ENCODE results near the gene PTPRN2.
"Not testable (repeated sequence)": the region's sequence is repeated elsewhere in the genome, so short reads cannot be mapped to it uniquely, and the experiment has no call there.

The PTPRN2 gene

GRCh38 chr7:157493776-157494175 is 1093.8 kb downstream of the PTPRN2 start:
- TF ChIP-seq CTCF (IDR thresholded peaks at IDR 0.05; ENCODE audit: borderline replicate concordance, control extremely low read depth, extremely low read depth, insufficient read depth, missing control alignments): no peak
- DNase-seq (ENCODE audit: low spot score): no peak
- in situ Hi-C loops (cut with MboI; ENCODE audit: low sequenced_read_pairs, unreplicated experiment): no loop called here

GRCh38 chr7:157493017-157493416 is 1094.6 kb downstream of the PTPRN2 start:
- TF ChIP-seq CTCF (IDR thresholded peaks at IDR 0.05; ENCODE audit: borderline replicate concordance, control extremely low read depth, extremely low read depth, insufficient read depth, missing control alignments): no peak
- in situ Hi-C loops (cut with MboI; ENCODE audit: low sequenced_read_pairs, unreplicated experiment): no loop called here
- DNase-seq (ENCODE audit: low spot score): no peak

GRCh38 chr7:157490465-157490912 is 1097.1 kb downstream of the PTPRN2 start:
- in situ Hi-C loops (cut with MboI; ENCODE audit: low sequenced_read_pairs, unreplicated experiment): no loop called here
- no peak for DNase-seq (ENCODE audit: low spot score)
- TF ChIP-seq CTCF (IDR thresholded peaks at IDR 0.05; ENCODE audit: borderline replicate concordance, control extremely low read depth, extremely low read depth, insufficient read depth, missing control alignments): no peak

- in situ Hi-C loops (cut with MboI; ENCODE audit: low sequenced_read_pairs, unreplicated experiment); DNase-seq (ENCODE audit: low spot score): not testable (repeated sequence)
Measured at GRCh38 chr7:157489870-157490269, 1097.8 kb downstream of the PTPRN2 start.
